Measurements from ENCODE around the gene VWC2. TPM values are rescaled to one million over a fixed set of nuclear protein-coding genes. Genes with fewer than 3 reads are reported as not detected.

The VWC2 gene
- total and polyA plus RNA-seq, 2 of the 13 experiments (the other 11 are each of a cell fraction or from before 2014, with no cell fraction given) = not detected

GRCh38 chr7:49927631-49928030, 154.2 kb downstream of the VWC2 start:
- Histone ChIP-seq H3K4me3 (replicated peaks in 1 of 3; ENCODE audit: insufficient read depth in 1 of 3, low read depth in 2 of 3, low read length in 3 of 3) (no peak overlapping the region), H3K27ac (ENCODE audit: extremely low read length, insufficient read depth, low read length) (no peak overlapping the region), H3K4me1 (ENCODE audit: insufficient read depth, low read length) (no peaks in the 10 kb centered on the region), H3K4me2 (ENCODE audit: low read depth, low read length) (no peak overlapping the region), H3K9ac (ENCODE audit: insufficient read depth, low read depth, low read length) (no peak overlapping the region), H3K9me3 (ENCODE audit: low read length) (peaks cover 55% of the 10 kb centered on the region), H2AFZ (ENCODE audit: low read length) (no peak overlapping the region), H4K20me1 (ENCODE audit: insufficient read depth, low read length) (no peaks in the 10 kb centered on the region), H3K36me3 (replicated peaks in 1 of 2; ENCODE audit: control insufficient read depth in 1 of 2, insufficient read depth in 2 of 2, low read length in 2 of 2) (no peaks in the 10 kb centered on the region), H3K79me2 (ENCODE audit: insufficient read depth, low read length) (no peaks in the 10 kb centered on the region), H3K27me3 (ENCODE audit: control insufficient read depth in 1 of 2, insufficient read depth in 2 of 2, low read length in 2 of 2) (no peaks in the 10 kb centered on the region)
- no peak for DNase-seq (ENCODE audit: low spot score)
- POLR2A ChIA-PET = no interaction called here
- CTCF ChIA-PET (ENCODE audit: low intra/inter-chr PET ratio, low total read pairs) = no interaction called here
- in situ Hi-C loops (cut with HindIII; ENCODE audit: extremely low pct_ligation_motif_present, low pct_unique_long_range_greater_than_20kb) = no loop called here
- ATAC-seq = no peak
- WGBS (ENCODE audit: low lambda C conversion rate) = 0% methylated on average over 4 of the region's 5 CpGs
- intact Hi-C loops (cut with micrococcal nuclease; ENCODE audit: unreplicated experiment) = no loop called here
- TF ChIP-seq ZFP36L1 (CRISPR knock-in tag; IDR thresholded peaks at IDR 0.05) = no peak
- no peak for TF ChIP-seq ZNF687 (CRISPR knock-in tag; IDR thresholded peaks at IDR 0.05)
- no peak for TF ChIP-seq ZNF772 (CRISPR knock-in tag; IDR thresholded peaks at IDR 0.05)
- no peak for TF ChIP-seq ZMAT3 (CRISPR knock-in tag; conservative IDR thresholded peaks at IDR 0.05)
- no peak for FAIRE-seq
- BruUV-seq (replicated peaks) = no TSS peak

GRCh38 chr7:49928787-49929186, 155.3 kb downstream of the VWC2 start:
- BruUV-seq (replicated peaks) = no TSS peak
- Histone ChIP-seq H3K79me2 (ENCODE audit: insufficient read depth, low read length) (no peaks in the 10 kb centered on the region), H3K4me1 (ENCODE audit: insufficient read depth, low read length) (no peaks in the 10 kb centered on the region), H3K36me3 (replicated peaks in 1 of 2; ENCODE audit: control insufficient read depth in 1 of 2, insufficient read depth in 2 of 2, low read length in 2 of 2) (no peaks in the 10 kb centered on the region), H3K4me2 (ENCODE audit: low read depth, low read length) (no peak overlapping the region), H4K20me1 (ENCODE audit: insufficient read depth, low read length) (no peaks in the 10 kb centered on the region), H3K9ac (ENCODE audit: insufficient read depth, low read depth, low read length) (no peak overlapping the region), H2AFZ (ENCODE audit: low read length) (no peak overlapping the region), H3K9me3 (ENCODE audit: low read length) (peaks cover 57% of the 10 kb centered on the region), H3K4me3 (replicated peaks in 1 of 3; ENCODE audit: insufficient read depth in 1 of 3, low read depth in 2 of 3, low read length in 3 of 3) (no peak overlapping the region), H3K27ac (ENCODE audit: extremely low read length, insufficient read depth, low read length) (no peak overlapping the region), H3K27me3 (ENCODE audit: control insufficient read depth in 1 of 2, insufficient read depth in 2 of 2, low read length in 2 of 2) (no peaks in the 10 kb centered on the region)
- ChIA-PET CTCF (ENCODE audit: low intra/inter-chr PET ratio, low total read pairs) (no interaction called here), POLR2A (no interaction called here)
- DNase-seq (ENCODE audit: low spot score) (no peak), FAIRE-seq (no peak), ATAC-seq (no peak)
- in situ Hi-C loops (cut with HindIII; ENCODE audit: extremely low pct_ligation_motif_present, low pct_unique_long_range_greater_than_20kb) (no loop called here), intact Hi-C loops (cut with micrococcal nuclease; ENCODE audit: unreplicated experiment) (no loop called here)
- 0% methylated on average over 1 of the region's 2 CpGs for WGBS (ENCODE audit: low lambda C conversion rate)
- no peak for TF ChIP-seq TAF1 (CRISPR knock-in tag; IDR thresholded peaks at IDR 0.05)
- no peak for TF ChIP-seq HNF1A (IDR thresholded peaks at IDR 0.05; ENCODE audit: low read depth)
- no peak for TF ChIP-seq HNF1A (CRISPR knock-in tag; IDR thresholded peaks at IDR 0.05; ENCODE audit: borderline replicate concordance)
- TF ChIP-seq ZNF710 (CRISPR knock-in tag; IDR thresholded peaks at IDR 0.05; ENCODE audit: borderline replicate concordance) = no peak
- no peak for TF ChIP-seq MTA1 (CRISPR knock-in tag; IDR thresholded peaks at IDR 0.05; ENCODE audit: borderline replicate concordance)

All from HepG2 (cell line).